Activated T-cell treated with anti-CD3 and anti-CD28 coated beads, Interleukin-2, amount 50 U/mL, for 72 hours (primary cell): ENCODE measurements around the gene TEX14. TPM values are rescaled to one million over a fixed set of nuclear protein-coding genes. Genes with fewer than 3 reads are reported as not detected.

Source experiments
- ATAC-seq, 2 donors: fragments of 150-1000 bp; cut with Tn5 transposase; replicated peaks in 1 of 2; 2 replicates each; pipeline ENCODE4 v1.10.0; 2021; ENCODE audit warnings: moderate library complexity in 2 of 2, mild to moderate bottlenecking in 1 of 2
- DNase-seq, 2 donors: peaks; one replicate each; pipeline ENCODE4 v3.0.0; 2021 to 2022; ENCODE audit warnings: mixed read lengths in 1 of 2
- H3K27ac Mint-ChIP-seq: one replicate; pipeline ENCODE4 v1.8.0; 2022; ENCODE audit warnings: mild to moderate bottlenecking, moderate library complexity, mixed read lengths
- H3K27me3 Mint-ChIP-seq: one replicate; pipeline ENCODE4 v1.8.0; 2022; ENCODE audit warnings: low read depth, mixed read lengths
- H3K36me3 Mint-ChIP-seq, 2 donors: one replicate each; pipeline ENCODE4 v1.8.0; 2022; ENCODE audit warnings: mixed read lengths in 2 of 2, mild to moderate bottlenecking in 1 of 2; ENCODE audit not compliant: insufficient read depth in 2 of 2
- H3K4me1 Mint-ChIP-seq: one replicate; pipeline ENCODE4 v1.8.0; 2022; ENCODE audit warnings: low read depth, mixed read lengths
- H3K4me3 Mint-ChIP-seq, 2 donors: one replicate each; pipeline ENCODE4 v1.8.0; 2022; ENCODE audit warnings: mild to moderate bottlenecking in 2 of 2, mixed read lengths in 2 of 2, moderate library complexity in 2 of 2
- H3K9me3 Mint-ChIP-seq, 2 donors: one replicate each; pipeline ENCODE4 v1.8.0; 2022; ENCODE audit warnings: mixed read lengths in 2 of 2
- total RNA-seq, 2 donors: library from RNA; stranded (reverse); gene quantifications; one replicate each; pipeline ENCODE4 v1.2.3, GENCODE V29; 2022

The TEX14 gene
- total RNA-seq, 2 donors from 2014 or later = 0.46 to 0.84 TPM

DNA sequence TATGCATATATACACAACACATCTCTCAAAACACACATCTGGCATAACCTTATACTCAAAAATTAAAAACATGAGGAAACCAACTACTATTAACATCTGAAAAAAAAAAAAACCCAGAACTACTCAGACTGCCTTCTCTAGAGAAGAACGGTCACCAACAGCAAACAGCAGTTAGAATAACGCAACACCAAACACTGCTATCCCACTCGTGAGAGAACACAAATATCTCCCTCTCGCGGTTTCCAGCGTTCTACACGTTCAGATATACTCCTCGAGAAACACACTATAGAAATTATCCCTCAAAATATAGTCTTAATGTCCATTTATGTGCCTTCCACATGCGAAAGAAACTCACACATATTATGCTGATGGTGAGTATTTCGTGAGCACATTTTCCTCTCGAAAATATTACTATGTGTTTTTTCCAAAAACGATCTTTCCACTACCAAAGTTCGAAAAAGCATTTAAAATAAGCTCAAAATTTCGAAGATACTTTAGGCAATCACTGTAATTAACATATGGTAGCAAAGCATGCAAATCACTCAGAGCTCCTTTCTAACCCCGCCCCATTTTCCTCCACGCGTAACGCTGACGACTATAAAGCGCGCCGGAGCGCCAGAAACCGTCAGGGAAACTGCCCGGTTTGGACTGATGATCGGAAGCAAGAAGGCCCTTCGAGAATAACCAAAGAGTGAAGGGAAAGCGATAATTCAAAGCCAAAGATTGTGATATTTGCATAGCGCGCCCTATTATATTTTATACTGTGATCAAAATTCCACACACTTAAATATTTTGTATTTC lies 60.1 kb downstream of the TEX14 start:
- Mint-ChIP-seq H3K27ac (no peak overlapping the region), H3K9me3 (no peaks in the 10 kb centered on the region), H3K36me3 (no peaks in the 10 kb centered on the region), H3K4me3 (no peak overlapping the region), H3K4me1 (peaks cover 9% of the 10 kb centered on the region), H3K27me3 (no peaks in the 10 kb centered on the region)
- DNase-seq (peak; percentile 94 to 95), ATAC-seq (peak; percentile 84 to 86)

DNA sequence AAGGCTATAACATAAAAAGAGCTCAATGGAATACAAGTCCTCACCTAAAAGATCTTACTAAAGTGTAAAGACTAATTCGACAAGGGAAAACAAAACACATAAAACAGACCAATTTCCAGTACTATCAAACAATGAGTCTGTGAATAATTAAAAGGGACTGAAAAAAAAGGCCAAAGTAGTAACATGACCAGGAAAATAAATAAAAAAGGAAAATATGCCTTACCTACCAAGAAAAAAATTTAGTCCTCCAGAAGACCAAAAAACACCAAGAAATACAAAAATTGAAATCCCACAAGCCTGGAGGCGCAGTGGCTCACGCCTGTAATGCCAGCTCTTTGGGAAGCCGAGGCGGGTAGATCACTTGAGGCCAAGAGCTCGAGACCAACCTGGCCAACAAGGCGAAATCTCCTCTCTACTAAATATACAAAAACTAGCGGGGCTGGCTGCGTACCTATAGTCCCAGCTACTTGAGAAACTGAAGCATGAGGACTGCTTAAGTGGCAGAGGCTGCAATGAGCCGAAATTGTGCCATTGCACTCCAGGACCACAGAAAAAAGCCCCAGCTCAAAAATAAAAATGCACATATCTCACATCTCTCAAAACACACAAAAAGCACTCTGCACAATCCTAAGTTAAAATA lies 60.8 kb downstream of the TEX14 start:
- ATAC-seq = peak; percentile 78 to 80

DNA sequence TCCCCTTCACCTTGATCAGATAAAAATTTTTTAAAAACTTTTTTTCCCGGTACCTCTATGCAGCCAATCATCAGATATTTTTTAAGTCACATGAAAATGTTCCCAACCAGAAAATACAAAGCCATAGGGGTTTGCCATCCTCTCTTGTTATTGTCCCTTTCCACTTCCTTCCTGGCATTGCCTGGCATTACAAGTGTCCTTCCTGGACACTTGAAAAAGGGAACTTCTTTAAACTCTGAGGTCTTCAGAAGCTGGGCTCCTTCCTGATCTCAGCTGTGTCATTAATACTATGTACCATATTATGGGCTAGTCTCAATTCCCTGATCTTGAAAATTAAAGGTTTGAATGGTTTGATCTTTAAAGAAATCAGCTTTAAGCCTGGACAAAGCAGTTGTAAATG lies 64.9 kb downstream of the TEX14 start:
- no peak for ATAC-seq
- DNase-seq = no peak
- no peaks in the 10 kb centered on the region for H3K9me3 Mint-ChIP-seq
- no peaks in the 10 kb centered on the region for H3K27me3 Mint-ChIP-seq
- peaks cover 9% of the 10 kb centered on the region for H3K4me1 Mint-ChIP-seq
- H3K36me3 Mint-ChIP-seq = no peaks in the 10 kb centered on the region
- no peak overlapping the region for H3K4me3 Mint-ChIP-seq
- no peak overlapping the region for H3K27ac Mint-ChIP-seq

More for the DNA sequence above, 60.8 kb downstream of the TEX14 start:
- no peaks in the 10 kb centered on the region for H3K27me3 Mint-ChIP-seq
- H3K4me1 Mint-ChIP-seq = peaks cover 9% of the 10 kb centered on the region
- no peak overlapping the region for H3K27ac Mint-ChIP-seq
- peak; percentile 78 to 86 for DNase-seq
- H3K9me3 Mint-ChIP-seq = no peaks in the 10 kb centered on the region
- H3K36me3 Mint-ChIP-seq = no peaks in the 10 kb centered on the region
- H3K4me3 Mint-ChIP-seq = peak overlapping the region in 1 of 2 donors; percentile 0

DNA sequence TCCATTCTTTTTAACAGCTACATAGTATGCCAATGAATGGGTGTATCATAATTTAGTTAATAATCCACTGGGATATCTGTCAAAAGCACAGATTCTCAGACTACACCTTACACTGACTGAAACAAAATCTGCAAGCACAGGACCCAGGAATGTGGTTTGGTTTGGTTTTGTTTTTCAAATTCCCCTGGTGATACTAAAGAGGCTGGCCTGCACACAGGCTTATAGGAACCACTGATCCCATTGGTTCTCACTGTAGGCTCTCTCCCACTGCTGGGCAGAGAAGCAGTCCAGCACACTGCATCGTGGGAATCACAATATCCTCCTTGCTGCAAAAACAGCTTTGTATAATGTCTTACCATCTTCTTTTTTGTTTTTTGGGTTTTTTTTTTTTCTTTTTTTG lies 67.1 kb downstream of the TEX14 start:
- no peak overlapping the region for H3K4me3 Mint-ChIP-seq
- H3K4me1 Mint-ChIP-seq = no peaks in the 10 kb centered on the region
- H3K27ac Mint-ChIP-seq = no peak overlapping the region
- H3K36me3 Mint-ChIP-seq = no peaks in the 10 kb centered on the region
- no peaks in the 10 kb centered on the region for H3K27me3 Mint-ChIP-seq
- ATAC-seq = no peak
- H3K9me3 Mint-ChIP-seq = no peaks in the 10 kb centered on the region
- no peak for DNase-seq

DNA sequence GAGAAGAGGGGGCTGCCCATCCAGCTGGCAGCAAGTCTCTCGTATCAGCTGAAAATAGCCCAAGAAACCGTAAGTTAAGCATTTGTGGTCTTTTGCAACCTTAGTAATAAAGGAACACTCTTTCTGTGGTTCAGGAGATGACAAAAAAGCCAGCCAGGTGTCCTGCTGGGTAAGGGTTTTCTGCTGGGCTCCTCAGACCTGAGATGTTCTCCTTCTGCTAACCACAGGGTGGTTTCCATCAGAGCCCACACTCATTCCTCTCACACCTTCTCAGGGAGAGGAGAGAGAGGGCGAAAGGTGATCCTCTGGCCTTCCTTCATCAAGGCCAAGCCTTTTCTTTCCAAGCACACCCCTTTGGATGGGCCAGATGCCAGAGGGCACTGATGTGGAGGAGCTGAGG lies 70.7 kb downstream of the TEX14 start:
- no peaks in the 10 kb centered on the region for H3K9me3 Mint-ChIP-seq
- no peaks in the 10 kb centered on the region for H3K36me3 Mint-ChIP-seq
- no peak for DNase-seq
- no peak overlapping the region for H3K27ac Mint-ChIP-seq
- no peak overlapping the region for H3K4me3 Mint-ChIP-seq
- peaks cover 11% of the 10 kb centered on the region for H3K4me1 Mint-ChIP-seq
- H3K27me3 Mint-ChIP-seq = no peaks in the 10 kb centered on the region
- peak; percentile 33 to 46 for ATAC-seq

DNA sequence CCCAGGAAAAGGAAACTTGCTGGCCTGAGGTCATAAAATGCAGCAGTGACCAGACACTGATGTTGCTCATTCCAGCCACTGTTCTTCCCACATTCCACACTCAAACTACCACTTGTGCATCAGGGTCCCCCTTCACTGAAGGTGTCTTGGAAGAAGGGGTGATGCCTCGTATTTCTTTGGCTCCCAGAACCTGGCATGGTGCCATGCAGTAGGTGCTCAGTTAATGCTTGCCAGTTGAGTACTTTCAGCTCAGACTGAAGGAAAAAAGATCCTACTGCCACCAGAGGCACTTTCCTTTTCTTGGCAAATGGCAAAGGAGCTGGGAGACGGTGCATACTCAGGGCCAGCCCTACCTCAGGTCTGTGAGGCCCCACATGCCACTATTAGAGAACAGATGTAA lies 73.5 kb downstream of the TEX14 start:
- H3K36me3 Mint-ChIP-seq = no peaks in the 10 kb centered on the region

DNA sequence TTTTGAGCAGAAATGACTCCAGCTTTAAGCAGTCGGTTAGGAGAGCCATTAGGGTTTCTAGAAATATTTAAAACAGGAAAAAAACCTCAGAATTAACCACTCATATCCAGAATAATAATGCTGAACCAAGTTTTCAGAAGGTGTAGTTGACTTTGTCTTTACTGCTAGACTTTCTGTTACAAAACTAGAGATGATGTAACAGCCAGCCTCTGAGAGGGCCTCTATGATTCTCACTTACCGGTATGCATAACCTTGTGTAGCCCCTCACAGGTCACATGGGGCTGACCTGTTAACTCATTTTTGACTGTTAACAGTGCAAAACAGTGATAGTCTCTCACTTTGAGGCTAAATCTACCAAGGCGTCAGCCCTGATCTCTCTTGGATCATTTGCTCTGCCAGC lies 74.3 kb downstream of the TEX14 start:
- peak overlapping the region in 1 of 2 donors; percentile 36 for H3K4me3 Mint-ChIP-seq
- peak; percentile 43 to 63 for ATAC-seq
- no peak for DNase-seq
- H3K4me1 Mint-ChIP-seq = peaks cover 24% of the 10 kb centered on the region
- no peaks in the 10 kb centered on the region for H3K36me3 Mint-ChIP-seq
- no peaks in the 10 kb centered on the region for H3K27me3 Mint-ChIP-seq
- no peak overlapping the region for H3K27ac Mint-ChIP-seq
- no peaks in the 10 kb centered on the region for H3K9me3 Mint-ChIP-seq

More for the DNA sequence above, 73.5 kb downstream of the TEX14 start:
- Mint-ChIP-seq H3K27me3 (no peaks in the 10 kb centered on the region), H3K9me3 (no peaks in the 10 kb centered on the region), H3K4me1 (peaks cover 24% of the 10 kb centered on the region), H3K27ac (no peak overlapping the region), H3K4me3 (no peak overlapping the region)
- DNase-seq (no peak), ATAC-seq (no peak)

DNA sequence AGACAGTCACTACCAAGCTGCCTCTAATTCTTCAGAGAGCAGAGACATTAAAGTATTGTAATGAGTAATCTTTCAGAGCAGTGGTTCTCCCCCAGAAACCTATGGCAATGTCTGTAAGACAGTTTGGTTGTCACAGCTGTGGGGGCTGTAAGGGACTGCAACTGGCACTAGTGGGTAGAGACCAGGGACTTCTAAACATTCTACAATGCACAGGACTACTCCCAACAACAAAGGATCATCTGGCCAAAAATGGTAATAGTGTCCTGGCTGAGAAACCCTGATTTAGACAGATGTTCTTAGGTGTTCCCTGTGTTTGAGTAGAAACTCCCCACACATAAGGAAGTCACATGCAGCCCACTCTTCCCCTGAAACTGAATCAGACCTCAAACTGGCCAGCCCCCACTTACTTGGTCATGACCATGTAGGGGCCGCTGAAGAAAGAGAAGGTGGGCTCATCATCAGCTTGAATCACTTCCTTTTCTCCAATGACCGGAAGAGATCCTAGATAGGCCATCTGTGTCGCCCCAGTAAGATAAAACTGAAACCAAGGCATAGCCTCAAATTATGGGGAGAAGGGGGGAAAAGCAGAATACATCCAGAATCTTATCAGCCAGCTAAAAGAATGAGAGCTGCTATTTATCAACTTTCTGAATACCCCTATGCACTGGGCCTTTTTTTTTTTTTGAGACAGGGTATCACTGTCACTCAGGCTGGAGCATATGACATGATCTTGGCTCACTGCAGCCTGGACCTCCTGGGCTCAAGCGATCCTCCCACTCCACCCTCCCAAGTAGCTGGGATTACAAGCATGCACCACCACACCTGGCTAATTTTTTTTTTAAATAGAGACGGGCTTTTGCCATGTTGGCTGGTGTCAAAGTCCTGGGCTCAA lies 75.8 kb downstream of the TEX14 start:
- peak overlapping the region; percentile 22 to 58 for H3K4me3 Mint-ChIP-seq
- H3K27ac Mint-ChIP-seq = no peak overlapping the region
- peaks cover 24% of the 10 kb centered on the region for H3K4me1 Mint-ChIP-seq
- H3K27me3 Mint-ChIP-seq = no peaks in the 10 kb centered on the region
- H3K9me3 Mint-ChIP-seq = no peaks in the 10 kb centered on the region
- peak; percentile 15 to 19 for DNase-seq
- no peaks in the 10 kb centered on the region for H3K36me3 Mint-ChIP-seq
- peak; percentile 79 to 82 for ATAC-seq

DNA sequence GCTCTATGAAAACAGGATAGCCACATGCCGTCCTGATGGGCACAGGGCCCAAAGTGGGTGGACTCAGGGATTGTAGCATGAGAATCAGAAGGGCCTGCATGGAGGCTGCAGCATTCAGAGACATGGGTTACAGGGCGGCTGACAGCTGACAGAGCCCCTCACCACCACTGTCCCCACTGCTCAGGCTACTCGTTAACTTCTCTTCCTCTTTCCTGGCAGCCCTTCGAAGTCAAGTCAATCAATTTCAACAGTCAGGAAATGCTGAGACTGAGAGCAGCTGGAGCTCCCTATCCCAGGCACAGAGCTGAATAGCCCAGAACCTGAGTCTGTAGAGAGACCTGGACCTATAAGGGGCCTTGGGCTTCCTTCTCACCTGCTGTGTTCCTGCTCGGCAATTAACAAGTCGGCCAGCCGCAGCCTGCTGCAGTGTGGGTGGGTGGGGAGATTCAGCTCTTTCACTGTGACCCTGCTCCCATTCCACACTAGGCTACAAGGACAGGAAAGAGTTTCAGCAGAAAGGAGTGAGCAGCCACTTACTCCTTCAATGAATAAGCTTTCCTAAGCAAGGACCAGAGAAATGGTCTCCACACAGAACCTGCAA lies 76.9 kb downstream of the TEX14 start:
- no peaks in the 10 kb centered on the region for H3K36me3 Mint-ChIP-seq
- DNase-seq (no peak), ATAC-seq (no peak)
- H3K27me3 Mint-ChIP-seq = no peaks in the 10 kb centered on the region
- no peak overlapping the region for H3K4me3 Mint-ChIP-seq
- no peak overlapping the region for H3K27ac Mint-ChIP-seq
- no peaks in the 10 kb centered on the region for H3K9me3 Mint-ChIP-seq
- peaks cover 24% of the 10 kb centered on the region for H3K4me1 Mint-ChIP-seq

DNA sequence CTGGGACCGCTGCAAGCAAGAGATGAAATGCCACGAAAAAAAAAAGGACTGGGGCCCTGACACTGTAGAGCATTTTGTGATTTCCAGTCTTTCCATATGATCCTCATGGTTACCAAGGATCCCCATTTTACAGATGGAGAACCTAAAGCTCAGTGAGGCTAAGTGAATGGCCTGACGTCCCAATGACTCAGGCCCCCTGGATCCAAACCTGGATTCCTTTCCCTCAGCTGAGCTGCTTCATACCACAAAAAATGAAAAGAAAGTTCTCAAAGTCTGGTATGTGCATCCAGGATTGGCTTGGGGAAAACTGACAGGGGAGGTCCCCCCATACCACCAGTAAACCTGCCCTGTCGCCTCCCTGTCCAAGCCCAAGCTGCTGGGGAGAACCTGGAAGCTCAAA lies 80.5 kb downstream of the TEX14 start:
- Mint-ChIP-seq H3K36me3 (no peaks in the 10 kb centered on the region), H3K27me3 (no peaks in the 10 kb centered on the region)

DNA sequence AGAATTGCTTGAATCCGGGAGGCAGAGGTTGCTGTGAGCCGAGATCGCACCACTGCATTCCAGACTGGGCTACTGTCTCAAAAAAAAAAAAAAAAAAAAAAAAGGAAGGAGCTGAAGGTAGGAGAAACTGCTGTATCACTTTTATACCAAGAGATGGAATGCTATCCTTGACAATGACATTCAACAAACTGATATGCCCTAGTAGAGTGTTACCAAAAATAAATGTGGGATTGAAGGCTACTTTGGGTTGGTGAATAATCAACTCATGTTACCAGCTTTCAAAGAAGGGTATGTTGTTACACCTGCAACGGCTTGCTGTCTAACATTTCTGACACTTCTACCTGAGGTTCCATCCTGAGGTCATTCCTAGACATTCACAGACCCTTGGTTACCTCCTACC lies 84.9 kb downstream of the TEX14 start:
- Mint-ChIP-seq H3K4me1 (peaks cover 17% of the 10 kb centered on the region), H3K27me3 (no peaks in the 10 kb centered on the region), H3K27ac (no peak overlapping the region), H3K4me3 (no peak overlapping the region), H3K36me3 (no peaks in the 10 kb centered on the region), H3K9me3 (no peaks in the 10 kb centered on the region)
- ATAC-seq (no peak), DNase-seq (no peak)

More for the DNA sequence above, 80.5 kb downstream of the TEX14 start:
- ATAC-seq (no peak), DNase-seq (no peak)
- Mint-ChIP-seq H3K4me1 (peaks cover 15% of the 10 kb centered on the region), H3K9me3 (no peaks in the 10 kb centered on the region), H3K4me3 (no peak overlapping the region), H3K27ac (no peak overlapping the region)

DNA sequence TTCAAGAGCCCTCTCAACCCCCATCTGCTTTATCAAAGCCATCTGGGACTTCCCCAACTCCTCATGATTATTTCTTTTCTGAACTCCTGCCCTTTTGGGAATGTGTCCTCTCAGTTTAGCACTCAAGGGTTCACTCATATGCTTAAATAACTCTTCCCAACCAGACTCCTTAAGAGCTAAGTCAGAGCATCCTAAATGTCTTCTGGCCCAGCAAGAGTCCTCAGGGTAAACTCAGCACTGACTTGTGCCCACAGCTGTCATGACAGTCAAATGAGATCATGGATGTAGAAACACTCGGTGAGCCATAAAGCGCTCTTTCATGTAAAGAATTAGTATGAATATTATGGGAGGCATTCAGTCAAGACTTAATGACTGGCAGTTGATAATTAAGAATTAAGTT lies 85.9 kb downstream of the TEX14 start:
- Mint-ChIP-seq H3K4me3 (no peak overlapping the region), H3K36me3 (no peaks in the 10 kb centered on the region), H3K27ac (no peak overlapping the region)

More for the DNA sequence above, 85.9 kb downstream of the TEX14 start:
- ATAC-seq (no peak), DNase-seq (no peak)
- Mint-ChIP-seq H3K9me3 (no peaks in the 10 kb centered on the region), H3K4me1 (peaks cover 17% of the 10 kb centered on the region), H3K27me3 (no peaks in the 10 kb centered on the region)
